Measurements from ENCODE around the gene MGAT4C.

MGAT4C gene

DNA sequence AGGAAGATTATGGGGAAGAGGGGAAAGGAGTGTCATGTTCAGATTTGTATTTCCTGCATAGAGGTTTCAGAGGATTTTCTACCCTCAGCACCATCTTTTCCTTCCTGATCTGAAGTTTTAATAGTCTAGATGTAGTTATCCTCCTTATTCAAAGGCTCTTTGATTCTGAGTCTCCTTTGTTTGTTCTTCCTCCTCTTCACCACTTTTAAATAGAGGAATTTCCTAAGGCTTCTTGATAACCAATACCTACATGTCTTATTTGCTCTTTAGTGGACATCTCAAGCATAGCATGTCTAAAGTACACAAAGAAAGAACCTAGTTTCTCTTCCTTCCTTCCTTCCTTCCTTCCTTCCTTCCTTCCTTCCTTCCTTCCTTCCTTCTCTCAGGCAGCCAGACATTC, 8.3 kb downstream of the MGAT4C start:
- H3K9ac ChIP-seq (ENCODE audit: insufficient read length), result no peak overlapping the region
- H3K9me3 ChIP-seq (ENCODE audit: low read depth, low read length), result no peaks in the 10 kb centered on the region
- H3K27ac ChIP-seq, result peak overlapping the region; percentile 91
- no peak for TF ChIP-seq EZH2 (IDR thresholded peaks at IDR 0.05)
- TF ChIP-seq POLR2AphosphoS5 (IDR thresholded peaks at IDR 0.05; ENCODE audit: borderline replicate concordance, low read depth, low read length), result no peak; the same call in 1 of the 2 replicates
- TF ChIP-seq FOXP2 (optimal IDR thresholded peaks at IDR 0.05; ENCODE audit: control extremely low read depth, extremely low read length, insufficient read depth), result no peak
- H3K4me3 ChIP-seq, result no peak overlapping the region
- H3K36me3 ChIP-seq (ENCODE audit: insufficient read depth, low read length), result no peaks in the 10 kb centered on the region
- DNase-seq (ENCODE audit: low read depth, low spot score), result peak; percentile 75

DNA sequence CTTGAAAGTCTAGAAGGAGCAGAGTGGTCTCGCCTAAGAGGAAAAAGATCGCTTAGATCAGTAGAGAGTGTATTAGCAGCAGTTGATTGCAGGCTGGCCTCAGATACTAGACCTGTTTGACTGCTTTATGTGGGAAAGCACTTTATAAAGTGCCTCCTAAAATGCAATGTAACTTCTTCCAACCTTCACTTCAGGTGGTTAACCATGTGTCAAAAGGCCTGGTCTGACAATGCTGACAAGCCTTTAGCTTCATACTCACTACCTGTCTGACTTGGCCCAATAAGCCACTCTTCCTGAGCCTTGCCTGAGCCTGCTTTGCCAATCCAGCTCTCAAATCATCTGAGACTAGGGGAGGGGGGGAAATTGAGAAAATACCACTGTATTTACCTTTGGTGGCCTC, 14.6 kb downstream of the MGAT4C start:
- Histone ChIP-seq H3K9me3 (ENCODE audit: low read depth, low read length) (no peaks in the 10 kb centered on the region), H3K36me3 (ENCODE audit: insufficient read depth, low read length) (no peaks in the 10 kb centered on the region), H3K4me3 (no peak overlapping the region), H3K9ac (ENCODE audit: insufficient read length) (no peak overlapping the region), H3K27ac (no peak overlapping the region)
- TF ChIP-seq FOXP2 (optimal IDR thresholded peaks at IDR 0.05; ENCODE audit: control extremely low read depth, extremely low read length, insufficient read depth) (no peak), POLR2AphosphoS5 (IDR thresholded peaks at IDR 0.05; ENCODE audit: borderline replicate concordance, low read depth, low read length) (no peak), EZH2 (IDR thresholded peaks at IDR 0.05) (no peak)
- DNase-seq (ENCODE audit: low read depth, low spot score), result no peak

DNA sequence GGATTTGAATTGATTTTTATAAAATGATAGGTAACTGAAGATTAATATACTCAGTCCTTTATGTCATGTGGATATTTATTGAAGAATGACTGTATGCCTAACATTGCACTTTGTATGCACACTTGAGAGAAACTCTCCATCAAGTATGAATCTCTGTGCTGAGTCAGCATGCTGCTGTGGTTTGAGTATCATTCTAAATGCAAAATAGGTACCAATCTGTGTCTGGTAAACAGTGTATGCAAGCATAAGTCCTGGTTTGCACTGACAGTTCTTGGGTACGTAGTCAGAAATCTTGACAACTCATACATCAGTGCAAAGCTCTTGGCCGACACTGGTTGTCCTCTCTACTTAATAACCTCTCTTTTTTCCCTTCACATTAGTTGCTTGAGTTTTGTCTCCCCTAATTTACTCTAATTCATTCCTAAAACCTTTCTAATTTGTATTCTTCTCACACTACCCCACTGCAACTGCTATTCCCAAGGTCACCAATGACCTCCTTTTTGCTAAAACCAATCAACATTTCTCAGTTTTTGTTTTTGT, 21.8 kb downstream of the MGAT4C start:
- Histone ChIP-seq H3K27ac (no peak overlapping the region), H3K9ac (ENCODE audit: insufficient read length) (no peak overlapping the region), H3K36me3 (ENCODE audit: insufficient read depth, low read length) (no peaks in the 10 kb centered on the region), H3K4me3 (no peak overlapping the region), H3K9me3 (ENCODE audit: low read depth, low read length) (no peaks in the 10 kb centered on the region)
- TF ChIP-seq POLR2AphosphoS5 (IDR thresholded peaks at IDR 0.05; ENCODE audit: borderline replicate concordance, low read depth, low read length), result no peak
- peak; percentile 24 for TF ChIP-seq FOXP2 (optimal IDR thresholded peaks at IDR 0.05; ENCODE audit: control extremely low read depth, extremely low read length, insufficient read depth)
- DNase-seq (ENCODE audit: low read depth, low spot score), result peak; percentile 6

DNA sequence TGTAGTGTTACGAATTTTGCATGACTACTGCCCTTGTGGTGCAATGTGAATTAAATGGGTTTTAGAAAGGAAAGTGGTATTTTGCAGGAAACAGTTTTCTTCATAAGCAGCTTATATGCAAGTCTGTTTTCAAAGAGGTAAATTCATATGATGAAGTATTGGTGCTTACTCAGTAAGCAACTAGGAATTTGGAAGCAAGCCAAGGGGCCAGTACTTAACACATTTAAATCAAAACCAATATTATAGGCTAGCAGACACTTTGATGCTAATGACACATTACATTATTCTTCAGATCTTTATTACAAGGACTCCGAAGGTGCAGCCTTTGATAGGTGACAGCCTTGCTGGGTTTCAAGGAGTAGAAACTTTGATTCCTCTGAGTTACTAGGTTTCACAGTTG, 23.1 kb downstream of the MGAT4C start:
- H3K36me3 ChIP-seq (ENCODE audit: insufficient read depth, low read length), result no peaks in the 10 kb centered on the region
- no peak overlapping the region for H3K9ac ChIP-seq (ENCODE audit: insufficient read length)
- DNase-seq (ENCODE audit: low read depth, low spot score), result no peak
- H3K9me3 ChIP-seq (ENCODE audit: low read depth, low read length), result no peaks in the 10 kb centered on the region
- no peak overlapping the region for H3K4me3 ChIP-seq
- no peak overlapping the region for H3K27ac ChIP-seq
- no peak for TF ChIP-seq POLR2AphosphoS5 (IDR thresholded peaks at IDR 0.05; ENCODE audit: borderline replicate concordance, low read depth, low read length)
- TF ChIP-seq FOXP2 (optimal IDR thresholded peaks at IDR 0.05; ENCODE audit: control extremely low read depth, extremely low read length, insufficient read depth), result no peak
- TF ChIP-seq EZH2 (IDR thresholded peaks at IDR 0.05), result no peak

DNA sequence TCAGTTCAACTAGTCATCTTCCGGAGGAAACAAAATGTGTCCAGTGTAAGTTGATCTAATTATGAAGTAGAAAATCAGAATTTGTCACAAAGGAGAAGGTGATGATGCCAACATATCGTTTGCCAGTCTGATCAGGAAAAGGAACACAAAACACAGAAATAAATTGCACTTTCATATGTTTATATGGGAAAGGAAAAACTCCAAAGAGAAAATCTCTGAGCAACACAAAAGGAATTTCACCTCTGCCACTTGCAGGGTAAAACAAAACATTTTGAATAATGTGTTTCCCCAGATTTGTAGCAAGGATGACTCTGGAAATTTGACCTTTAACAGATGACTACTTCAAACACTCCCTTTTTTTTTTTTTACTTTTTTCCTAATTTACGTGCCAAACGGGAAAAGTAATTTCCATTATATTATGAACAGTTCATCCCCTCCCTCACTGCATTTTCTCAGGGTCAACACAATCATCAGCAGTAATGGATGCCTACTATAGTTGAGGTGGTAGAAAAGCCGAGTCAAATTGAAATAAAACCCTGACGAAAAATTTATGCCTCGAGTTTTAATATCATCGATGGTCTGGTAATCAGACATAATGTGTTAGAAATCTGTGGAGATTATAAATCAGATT, 25.6 kb downstream of the MGAT4C start:
- H3K27ac ChIP-seq, result no peak overlapping the region
- no peak overlapping the region for H3K4me3 ChIP-seq
- no peaks in the 10 kb centered on the region for H3K9me3 ChIP-seq (ENCODE audit: low read depth, low read length)
- H3K36me3 ChIP-seq (ENCODE audit: insufficient read depth, low read length), result no peaks in the 10 kb centered on the region
- no peak overlapping the region for H3K9ac ChIP-seq (ENCODE audit: insufficient read length)
- DNase-seq (ENCODE audit: low read depth, low spot score), result no peak
- no peak for TF ChIP-seq EZH2 (IDR thresholded peaks at IDR 0.05)
- TF ChIP-seq FOXP2 (optimal IDR thresholded peaks at IDR 0.05; ENCODE audit: control extremely low read depth, extremely low read length, insufficient read depth), result no peak
- no peak for TF ChIP-seq POLR2AphosphoS5 (IDR thresholded peaks at IDR 0.05; ENCODE audit: borderline replicate concordance, low read depth, low read length)

DNA sequence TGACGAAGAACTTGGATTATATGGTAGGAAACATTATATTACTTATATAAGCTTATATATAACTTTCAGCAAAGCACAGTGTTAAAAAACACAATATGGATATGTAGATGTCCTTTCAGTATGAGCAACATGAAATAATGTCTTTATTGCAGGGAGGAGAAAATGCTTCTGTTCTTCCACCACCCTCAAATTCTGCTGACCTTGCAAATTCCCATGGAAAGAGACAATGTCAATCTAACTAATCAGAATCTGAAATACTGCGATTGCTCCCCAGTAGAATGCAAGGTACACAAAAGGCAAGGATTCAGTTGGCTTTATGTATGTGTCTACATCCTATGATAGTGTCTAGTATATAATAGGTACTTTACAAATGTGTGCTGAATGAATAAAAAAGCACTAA, 26.4 kb downstream of the MGAT4C start:
- Histone ChIP-seq H3K27ac (no peak overlapping the region), H3K9ac (ENCODE audit: insufficient read length) (no peak overlapping the region), H3K9me3 (ENCODE audit: low read depth, low read length) (no peaks in the 10 kb centered on the region), H3K4me3 (no peak overlapping the region), H3K36me3 (ENCODE audit: insufficient read depth, low read length) (no peaks in the 10 kb centered on the region)
- TF ChIP-seq FOXP2 (optimal IDR thresholded peaks at IDR 0.05; ENCODE audit: control extremely low read depth, extremely low read length, insufficient read depth) (no peak), EZH2 (IDR thresholded peaks at IDR 0.05) (no peak)
- DNase-seq (ENCODE audit: low read depth, low spot score), result no peak

DNA sequence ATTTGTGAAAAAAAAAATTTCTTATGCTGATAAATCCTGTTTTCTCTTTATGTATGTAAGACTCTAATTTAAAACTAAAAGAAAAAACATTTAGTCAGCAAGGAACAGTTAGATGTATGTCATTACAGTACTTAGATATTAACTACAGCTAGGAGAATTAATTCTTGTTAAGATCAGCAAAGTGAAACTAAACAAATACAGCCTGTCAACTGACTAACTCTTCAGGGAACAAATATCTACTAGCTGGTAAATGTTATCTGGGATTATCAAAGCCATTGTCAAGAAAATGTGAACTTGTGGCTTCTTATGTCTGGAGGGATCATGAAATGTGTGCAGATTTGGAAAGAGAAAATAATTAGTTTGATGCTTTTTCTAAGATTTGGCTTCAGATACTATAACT, 27.5 kb downstream of the MGAT4C start:
- no peak overlapping the region for H3K27ac ChIP-seq
- DNase-seq (ENCODE audit: low read depth, low spot score), result no peak

DNA sequence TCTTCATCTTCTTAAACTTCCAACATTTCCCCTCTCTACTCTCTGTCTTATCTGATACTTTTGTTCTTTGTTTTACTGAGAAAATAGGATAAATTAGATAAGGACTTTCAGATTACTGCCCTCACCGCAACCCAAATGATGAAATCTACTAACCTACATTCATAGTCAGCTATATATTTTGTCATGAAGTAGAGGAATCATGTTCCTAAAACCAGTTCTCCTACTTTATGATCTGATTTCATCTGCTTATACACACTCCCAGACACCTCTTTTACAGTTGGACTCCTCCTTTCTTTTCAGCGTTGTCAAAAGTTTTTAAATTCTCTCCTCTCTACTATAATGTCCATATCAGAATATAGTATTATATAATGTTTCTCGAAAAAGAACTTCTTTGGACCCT, 29.7 kb downstream of the MGAT4C start:
- Histone ChIP-seq H3K27ac (no peak overlapping the region), H3K36me3 (ENCODE audit: insufficient read depth, low read length) (no peaks in the 10 kb centered on the region), H3K4me3 (no peak overlapping the region), H3K9ac (ENCODE audit: insufficient read length) (no peak overlapping the region), H3K9me3 (ENCODE audit: low read depth, low read length) (no peaks in the 10 kb centered on the region)
- DNase-seq (ENCODE audit: low read depth, low spot score), result no peak
- no peak for TF ChIP-seq FOXP2 (optimal IDR thresholded peaks at IDR 0.05; ENCODE audit: control extremely low read depth, extremely low read length, insufficient read depth)
- no peak for TF ChIP-seq POLR2AphosphoS5 (IDR thresholded peaks at IDR 0.05; ENCODE audit: borderline replicate concordance, low read depth, low read length)
- TF ChIP-seq EZH2 (IDR thresholded peaks at IDR 0.05), result no peak

More for the DNA sequence above, 27.5 kb downstream of the MGAT4C start:
- TF ChIP-seq POLR2AphosphoS5 (IDR thresholded peaks at IDR 0.05; ENCODE audit: borderline replicate concordance, low read depth, low read length) (no peak), EZH2 (IDR thresholded peaks at IDR 0.05) (no peak), FOXP2 (optimal IDR thresholded peaks at IDR 0.05; ENCODE audit: control extremely low read depth, extremely low read length, insufficient read depth) (no peak)
- Histone ChIP-seq H3K9ac (ENCODE audit: insufficient read length) (no peak overlapping the region), H3K4me3 (no peak overlapping the region), H3K9me3 (ENCODE audit: low read depth, low read length) (no peaks in the 10 kb centered on the region), H3K36me3 (ENCODE audit: insufficient read depth, low read length) (no peaks in the 10 kb centered on the region)

DNA sequence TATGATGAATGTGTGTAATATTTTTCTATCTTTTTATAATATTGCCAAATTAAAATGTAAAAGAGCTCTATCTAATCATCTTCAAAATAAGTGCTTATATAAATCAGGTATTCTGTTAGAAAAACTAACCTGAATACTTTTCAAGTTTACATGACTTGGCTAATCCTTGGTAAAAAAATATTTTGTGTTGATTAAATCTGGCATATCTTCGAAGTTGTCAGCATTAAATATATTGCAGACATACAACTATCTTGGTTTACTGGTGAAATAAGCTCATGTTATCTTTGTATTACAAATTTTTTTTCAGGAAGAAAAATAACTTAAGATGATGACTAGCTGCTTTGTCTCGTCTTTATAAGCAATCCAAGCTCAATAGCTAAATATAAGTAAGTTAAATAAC, 39.6 kb downstream of the MGAT4C start:
- Histone ChIP-seq H3K9me3 (ENCODE audit: low read depth, low read length) (no peaks in the 10 kb centered on the region), H3K27ac (no peak overlapping the region), H3K4me3 (no peak overlapping the region), H3K36me3 (ENCODE audit: insufficient read depth, low read length) (no peaks in the 10 kb centered on the region), H3K9ac (ENCODE audit: insufficient read length) (no peak overlapping the region)
- no peak for TF ChIP-seq FOXP2 (optimal IDR thresholded peaks at IDR 0.05; ENCODE audit: control extremely low read depth, extremely low read length, insufficient read depth)
- TF ChIP-seq POLR2AphosphoS5 (IDR thresholded peaks at IDR 0.05; ENCODE audit: borderline replicate concordance, low read depth, low read length), result no peak
- TF ChIP-seq EZH2 (IDR thresholded peaks at IDR 0.05), result no peak
- no peak for DNase-seq (ENCODE audit: low read depth, low spot score)
